HCT116 (cell line): ENCODE measurements around the gene CDCA4.

Experiments used
- EGR1 ChIP-seq: IDR thresholded peaks from 2 replicates; pipeline ENCODE4 v1.6.1; 2012; ENCODE audit warnings: low read depth
- EZH2 ChIP-seq: fragments of 200-600 bp; sonication (generic); IDR thresholded peaks from 2 replicates; pipeline ENCODE4 v1.6.1; 2017; ENCODE audit warnings: antibody characterized with exemption, mixed run types
- EZH2phosphoT487 ChIP-seq: fragments of 200-600 bp; IDR thresholded peaks from 2 replicates; pipeline ENCODE4 v1.6.1; 2018; ENCODE audit warnings: antibody characterized with exemption, borderline replicate concordance
- FOSL1 ChIP-seq: IDR thresholded peaks from 2 replicates; pipeline ENCODE4 v1.6.1; 2012; ENCODE audit warnings: low read depth
- POLR2A ChIP-seq: IDR thresholded peaks from 2 replicates; pipeline ENCODE4 v1.7.0; 2011; ENCODE audit warnings: borderline replicate concordance; ENCODE audit not compliant: insufficient read depth, insufficient read length; ENCODE audit errors: extremely low read depth
- POLR2AphosphoS5 ChIP-seq: IDR thresholded peaks from 2 replicates; pipeline ENCODE4 v1.6.1; 2011; ENCODE audit warnings: mild to moderate bottlenecking, low read depth, low read length, moderate library complexity
- SP1 ChIP-seq: IDR thresholded peaks from 2 replicates; pipeline ENCODE4 v1.6.1; 2012; ENCODE audit warnings: low read depth
- SRF ChIP-seq: IDR thresholded peaks from 2 replicates; pipeline ENCODE4 v1.6.1; 2012; ENCODE audit warnings: low read depth
- YY1 ChIP-seq: IDR thresholded peaks from 2 replicates; pipeline ENCODE4 v1.6.1; 2011; ENCODE audit warnings: low read length, low read depth, moderate library complexity, mild to moderate bottlenecking; ENCODE audit not compliant: insufficient replicate concordance; ENCODE audit errors: extremely low read depth
- TF ChIP-seq, protein P1 (sequence below), 3 experiments: fragments of 200-600 bp in 1 of 3; sonication (generic) in 1 of 3; IDR thresholded peaks in 2 of 3; conservative IDR thresholded peaks in 1 of 3; 2 replicates each; pipeline ENCODE4 v1.5.1; 2012 to 2017; ENCODE audit warnings: low read depth in 2 of 3, low read length in 2 of 3, antibody characterized with exemption in 1 of 3, borderline replicate concordance in 1 of 3, control low read depth in 1 of 3, mild to moderate bottlenecking in 1 of 3, mixed read lengths in 1 of 3, mixed run types in 1 of 3, moderate library complexity in 1 of 3; ENCODE audit not compliant: insufficient read depth in 1 of 3
- TF ChIP-seq, protein P2 (sequence below): IDR thresholded peaks from 2 replicates; pipeline ENCODE4 v1.6.1; 2012
- TF ChIP-seq, protein P3 (sequence below): IDR thresholded peaks from 2 replicates; pipeline ENCODE4 v1.6.1; 2011; ENCODE audit warnings: mild to moderate bottlenecking, low read length, moderate library complexity; ENCODE audit not compliant: insufficient replicate concordance; ENCODE audit errors: extremely low read depth
- TF ChIP-seq, protein P4 (sequence below): IDR thresholded peaks from 2 replicates; pipeline ENCODE4 v1.6.1; 2012; ENCODE audit warnings: low read depth

DNA sequence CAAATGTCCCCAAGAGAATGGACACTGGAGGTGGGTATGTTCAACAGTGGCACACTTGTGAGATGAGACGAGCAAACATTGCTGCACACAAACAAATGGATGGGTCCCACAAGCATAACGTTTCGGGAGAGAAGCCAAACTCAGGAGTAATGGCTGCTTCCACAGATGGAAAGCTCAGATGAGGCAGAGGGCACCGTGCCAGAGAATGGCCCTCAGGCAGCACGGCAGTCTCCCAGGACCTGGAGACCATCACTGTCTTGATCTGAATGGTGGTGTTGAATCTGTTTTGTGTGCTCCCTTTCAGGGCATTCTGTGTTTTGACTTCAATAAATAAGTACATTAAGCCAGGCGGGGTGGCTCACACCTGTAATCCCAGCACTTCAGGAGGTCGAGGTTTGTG, 8.5 kb upstream of the CDCA4 start:
- TF ChIP-seq, protein P1, sequence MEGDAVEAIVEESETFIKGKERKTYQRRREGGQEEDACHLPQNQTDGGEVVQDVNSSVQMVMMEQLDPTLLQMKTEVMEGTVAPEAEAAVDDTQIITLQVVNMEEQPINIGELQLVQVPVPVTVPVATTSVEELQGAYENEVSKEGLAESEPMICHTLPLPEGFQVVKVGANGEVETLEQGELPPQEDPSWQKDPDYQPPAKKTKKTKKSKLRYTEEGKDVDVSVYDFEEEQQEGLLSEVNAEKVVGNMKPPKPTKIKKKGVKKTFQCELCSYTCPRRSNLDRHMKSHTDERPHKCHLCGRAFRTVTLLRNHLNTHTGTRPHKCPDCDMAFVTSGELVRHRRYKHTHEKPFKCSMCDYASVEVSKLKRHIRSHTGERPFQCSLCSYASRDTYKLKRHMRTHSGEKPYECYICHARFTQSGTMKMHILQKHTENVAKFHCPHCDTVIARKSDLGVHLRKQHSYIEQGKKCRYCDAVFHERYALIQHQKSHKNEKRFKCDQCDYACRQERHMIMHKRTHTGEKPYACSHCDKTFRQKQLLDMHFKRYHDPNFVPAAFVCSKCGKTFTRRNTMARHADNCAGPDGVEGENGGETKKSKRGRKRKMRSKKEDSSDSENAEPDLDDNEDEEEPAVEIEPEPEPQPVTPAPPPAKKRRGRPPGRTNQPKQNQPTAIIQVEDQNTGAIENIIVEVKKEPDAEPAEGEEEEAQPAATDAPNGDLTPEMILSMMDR (IDR thresholded peaks at IDR 0.05 in 2 of 3, conservative IDR thresholded peaks at IDR 0.05 in 1 of 3; ENCODE audit: borderline replicate concordance in 1 of 3, insufficient read depth in 1 of 3, low read depth in 2 of 3, low read length in 2 of 3) = no peak
- TF ChIP-seq POLR2AphosphoS5 (no peak), POLR2A (no peak), EZH2 (no peak), FOSL1 (no peak), SRF (no peak), SP1 (no peak), EZH2phosphoT487 (no peak), YY1 (no peak), EGR1 (no peak)
- TF ChIP-seq, protein P2, sequence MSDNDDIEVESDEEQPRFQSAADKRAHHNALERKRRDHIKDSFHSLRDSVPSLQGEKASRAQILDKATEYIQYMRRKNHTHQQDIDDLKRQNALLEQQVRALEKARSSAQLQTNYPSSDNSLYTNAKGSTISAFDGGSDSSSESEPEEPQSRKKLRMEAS = no peak
- TF ChIP-seq, protein P3, sequence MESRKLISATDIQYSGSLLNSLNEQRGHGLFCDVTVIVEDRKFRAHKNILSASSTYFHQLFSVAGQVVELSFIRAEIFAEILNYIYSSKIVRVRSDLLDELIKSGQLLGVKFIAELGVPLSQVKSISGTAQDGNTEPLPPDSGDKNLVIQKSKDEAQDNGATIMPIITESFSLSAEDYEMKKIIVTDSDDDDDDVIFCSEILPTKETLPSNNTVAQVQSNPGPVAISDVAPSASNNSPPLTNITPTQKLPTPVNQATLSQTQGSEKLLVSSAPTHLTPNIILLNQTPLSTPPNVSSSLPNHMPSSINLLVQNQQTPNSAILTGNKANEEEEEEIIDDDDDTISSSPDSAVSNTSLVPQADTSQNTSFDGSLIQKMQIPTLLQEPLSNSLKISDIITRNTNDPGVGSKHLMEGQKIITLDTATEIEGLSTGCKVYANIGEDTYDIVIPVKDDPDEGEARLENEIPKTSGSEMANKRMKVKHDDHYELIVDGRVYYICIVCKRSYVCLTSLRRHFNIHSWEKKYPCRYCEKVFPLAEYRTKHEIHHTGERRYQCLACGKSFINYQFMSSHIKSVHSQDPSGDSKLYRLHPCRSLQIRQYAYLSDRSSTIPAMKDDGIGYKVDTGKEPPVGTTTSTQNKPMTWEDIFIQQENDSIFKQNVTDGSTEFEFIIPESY = no peak
- TF ChIP-seq, protein P4, sequence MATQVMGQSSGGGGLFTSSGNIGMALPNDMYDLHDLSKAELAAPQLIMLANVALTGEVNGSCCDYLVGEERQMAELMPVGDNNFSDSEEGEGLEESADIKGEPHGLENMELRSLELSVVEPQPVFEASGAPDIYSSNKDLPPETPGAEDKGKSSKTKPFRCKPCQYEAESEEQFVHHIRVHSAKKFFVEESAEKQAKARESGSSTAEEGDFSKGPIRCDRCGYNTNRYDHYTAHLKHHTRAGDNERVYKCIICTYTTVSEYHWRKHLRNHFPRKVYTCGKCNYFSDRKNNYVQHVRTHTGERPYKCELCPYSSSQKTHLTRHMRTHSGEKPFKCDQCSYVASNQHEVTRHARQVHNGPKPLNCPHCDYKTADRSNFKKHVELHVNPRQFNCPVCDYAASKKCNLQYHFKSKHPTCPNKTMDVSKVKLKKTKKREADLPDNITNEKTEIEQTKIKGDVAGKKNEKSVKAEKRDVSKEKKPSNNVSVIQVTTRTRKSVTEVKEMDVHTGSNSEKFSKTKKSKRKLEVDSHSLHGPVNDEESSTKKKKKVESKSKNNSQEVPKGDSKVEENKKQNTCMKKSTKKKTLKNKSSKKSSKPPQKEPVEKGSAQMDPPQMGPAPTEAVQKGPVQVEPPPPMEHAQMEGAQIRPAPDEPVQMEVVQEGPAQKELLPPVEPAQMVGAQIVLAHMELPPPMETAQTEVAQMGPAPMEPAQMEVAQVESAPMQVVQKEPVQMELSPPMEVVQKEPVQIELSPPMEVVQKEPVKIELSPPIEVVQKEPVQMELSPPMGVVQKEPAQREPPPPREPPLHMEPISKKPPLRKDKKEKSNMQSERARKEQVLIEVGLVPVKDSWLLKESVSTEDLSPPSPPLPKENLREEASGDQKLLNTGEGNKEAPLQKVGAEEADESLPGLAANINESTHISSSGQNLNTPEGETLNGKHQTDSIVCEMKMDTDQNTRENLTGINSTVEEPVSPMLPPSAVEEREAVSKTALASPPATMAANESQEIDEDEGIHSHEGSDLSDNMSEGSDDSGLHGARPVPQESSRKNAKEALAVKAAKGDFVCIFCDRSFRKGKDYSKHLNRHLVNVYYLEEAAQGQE = no peak
